H1 (cell line): ENCODE results near the gene AADAC. TPM values are rescaled to one million over a fixed set of nuclear protein-coding genes. Genes with fewer than 3 reads are reported as not detected.

ENCODE experiments used
- CTCF ChIA-PET: fragments of 300-600 bp; sonication (Branson Sonifier 250); formaldehyde crosslinking; loops from one replicate; lab custom pipeline; 2021; ENCODE audit not compliant: partially characterized antibody; lab: Charles Lee
- POLR2A ChIA-PET: fragments of 300-600 bp; sonication (Branson Sonifier 250); formaldehyde crosslinking; loops from one replicate; lab custom pipeline; 2021; ENCODE audit warnings: inconsistent platforms; ENCODE audit not compliant: partially characterized antibody; lab: Charles Lee
- DNase-seq, 2 experiments: peaks; one replicate each; pipeline versions ENCODE4 v3.0.0 to v3.0.0-alpha.2; 2010 to 2022; ENCODE audit warnings: low spot score in 2 of 2, low read depth in 1 of 2, mixed read lengths in 1 of 2
- FAIRE-seq: peaks from 2 replicates; lab custom pipeline; 2011; peaks lifted over from hg19 to GRCh38; lab: Jason Lieb, UNC
- H2AFZ ChIP-seq: 2 replicates; pipeline ENCODE4 v1.8.1; 2012; ENCODE audit warnings: low read length, inconsistent platforms
- H2AK5ac ChIP-seq: 2 replicates; pipeline ENCODE4 v1.6.1; 2013; ENCODE audit warnings: low read depth, low read length
- H2BK120ac ChIP-seq: replicated peaks from 2 replicates; pipeline ENCODE3; 2013; ENCODE audit warnings: low read depth, low read length, inconsistent platforms
- H2BK12ac ChIP-seq: 2 replicates; pipeline ENCODE4 v1.6.1; 2013; ENCODE audit warnings: low read depth, low read length
- H2BK15ac ChIP-seq: 2 replicates; pipeline ENCODE4 v1.6.1; 2013; ENCODE audit warnings: low read length
- H2BK20ac ChIP-seq: 2 replicates; pipeline ENCODE4 v1.6.1; 2013; ENCODE audit warnings: low read length
- H2BK5ac ChIP-seq: 2 replicates; pipeline ENCODE4 v1.6.1; 2013; ENCODE audit warnings: low read depth, low read length
- H3K14ac ChIP-seq: 2 replicates; pipeline ENCODE4 v1.6.1; 2013; ENCODE audit warnings: inconsistent platforms; ENCODE audit not compliant: insufficient read length
- H3K18ac ChIP-seq: 2 replicates; pipeline ENCODE4 v1.6.1; 2013; ENCODE audit warnings: low read length; ENCODE audit errors: extremely low read depth
- H3K23ac ChIP-seq: 2 replicates; pipeline ENCODE4 v1.6.1; 2013; ENCODE audit warnings: inconsistent platforms; ENCODE audit not compliant: insufficient read length
- H3K23me2 ChIP-seq: 2 replicates; pipeline ENCODE4 v1.6.1; 2013; ENCODE audit warnings: low read depth, low read length
- H3K27ac ChIP-seq: 2 replicates; pipeline ENCODE4 v1.6.1; 2011; ENCODE audit warnings: low read depth, low read length, inconsistent platforms
- H3K27me3 ChIP-seq, 4 experiments: replicated peaks in 1 of 4; 1 replicate in 1 of 4; 2 replicates in 3 of 4; pipeline versions ENCODE4 v1.6.1 to v1.8.1; 2011 to 2013; ENCODE audit warnings: low read length in 3 of 4, mild to moderate bottlenecking in 3 of 4, inconsistent platforms in 2 of 4, mixed read lengths in 2 of 4, moderate library complexity in 1 of 4; ENCODE audit not compliant: control insufficient read depth in 3 of 4, insufficient read depth in 3 of 4; ENCODE audit errors: extremely low read depth in 1 of 4
- H3K36me3 ChIP-seq, 4 experiments: 2 replicates each; pipeline versions ENCODE4 v1.6.1 to v1.8.1; 2011 to 2013; ENCODE audit warnings: mild to moderate bottlenecking in 4 of 4, low read length in 3 of 4, moderate library complexity in 2 of 4, control low read depth in 1 of 4, inconsistent platforms in 1 of 4; ENCODE audit not compliant: insufficient read depth in 4 of 4, control insufficient read depth in 2 of 4
- H3K4ac ChIP-seq: replicated peaks from 2 replicates; pipeline ENCODE3; 2013; ENCODE audit warnings: low read length, low read depth, mixed read lengths, inconsistent platforms; ENCODE audit not compliant: insufficient read length
- H3K4me1 ChIP-seq, 4 experiments: replicated peaks in 1 of 4; 1 replicate in 1 of 4; 2 replicates in 3 of 4; pipeline versions ENCODE4 v1.6.1 to v1.8.1; 2011 to 2013; ENCODE audit warnings: low read length in 3 of 4, inconsistent platforms in 2 of 4, mixed read lengths in 1 of 4; ENCODE audit not compliant: insufficient read depth in 4 of 4, control insufficient read depth in 3 of 4
- H3K4me2 ChIP-seq, 2 experiments: 2 replicates each; pipeline versions ENCODE4 v1.6.1 to v1.8.1; 2011 to 2013; ENCODE audit warnings: low read depth in 2 of 2, low read length in 2 of 2, control low read depth in 1 of 2, inconsistent platforms in 1 of 2, mild to moderate bottlenecking in 1 of 2; ENCODE audit not compliant: insufficient read depth in 1 of 2
- H3K4me3 ChIP-seq, 4 experiments: fragments of 200-600, 300-600 bp in 1 of 4; sonication (generic), shearing (Covaris generic), sonication (Bioruptor Twin) in 1 of 4; 2 replicates each; pipeline versions ENCODE4 v1.5.1 to v1.8.1; 2011 to 2016; ENCODE audit warnings: low read length in 4 of 4, low read depth in 3 of 4, control low read depth in 2 of 4, inconsistent platforms in 2 of 4, mild to moderate bottlenecking in 2 of 4, mixed read lengths in 1 of 4, moderate library complexity in 1 of 4; ENCODE audit not compliant: insufficient read depth in 2 of 4; ENCODE audit errors: extremely low read depth in 1 of 4
- H3K56ac ChIP-seq: replicated peaks from 2 replicates; pipeline ENCODE3; 2013; ENCODE audit warnings: low read depth, mild to moderate bottlenecking, mixed read lengths, low read length, inconsistent platforms; ENCODE audit not compliant: insufficient read length
- H3K79me1 ChIP-seq: 2 replicates; pipeline ENCODE4 v1.6.1; 2013; ENCODE audit warnings: low read depth, low read length, control low read depth
- H3K79me2 ChIP-seq, 2 experiments: 2 replicates each; pipeline versions ENCODE4 v1.6.1 to v1.8.1; 2012 to 2013; ENCODE audit warnings: low read length in 2 of 2, mild to moderate bottlenecking in 2 of 2, inconsistent platforms in 1 of 2; ENCODE audit not compliant: insufficient read depth in 2 of 2, control insufficient read depth in 1 of 2
- H3K9ac ChIP-seq, 4 experiments: replicated peaks in 1 of 4; 1 replicate in 1 of 4; 2 replicates in 3 of 4; pipeline versions ENCODE4 v1.6.1 to v1.8.1; 2011 to 2013; ENCODE audit warnings: low read depth in 3 of 4, low read length in 3 of 4, control low read depth in 2 of 4, mild to moderate bottlenecking in 2 of 4, moderate library complexity in 2 of 4, inconsistent platforms in 1 of 4; ENCODE audit errors: extremely low read depth in 1 of 4
- H3K9me3 ChIP-seq, 2 experiments: 2 replicates each; pipeline versions ENCODE4 v1.6.1 to v1.8.1; 2012 to 2013; ENCODE audit warnings: mild to moderate bottlenecking in 2 of 2, moderate library complexity in 2 of 2, control low read depth in 1 of 2, inconsistent platforms in 1 of 2, low read depth in 1 of 2, low read length in 1 of 2, mixed read lengths in 1 of 2; ENCODE audit not compliant: insufficient read depth in 2 of 2
- H4K20me1 ChIP-seq, 2 experiments: replicated peaks in 1 of 2; 2 replicates each; pipeline versions ENCODE3 to v1.8.1; 2011 to 2013; ENCODE audit warnings: inconsistent platforms in 2 of 2, low read length in 2 of 2, mild to moderate bottlenecking in 1 of 2; ENCODE audit not compliant: insufficient read depth in 2 of 2, control insufficient read depth in 1 of 2
- H4K5ac ChIP-seq: 2 replicates; pipeline ENCODE4 v1.6.1; 2013; ENCODE audit warnings: low read length, low read depth, mixed read lengths, inconsistent platforms; ENCODE audit not compliant: insufficient read length
- H4K8ac ChIP-seq: 2 replicates; pipeline ENCODE4 v1.8.0; 2013; ENCODE audit warnings: mild to moderate bottlenecking, moderate library complexity, low read length, inconsistent platforms; ENCODE audit not compliant: insufficient read depth; ENCODE audit errors: extremely low read depth
- H4K91ac ChIP-seq: replicated peaks from 2 replicates; pipeline ENCODE3; 2013; ENCODE audit warnings: low read length, mixed read lengths, inconsistent platforms; ENCODE audit not compliant: insufficient read length
- CBX8 ChIP-seq: fragments of 300-800, 300-1000 bp; sonication (generic); IDR thresholded peaks from 2 replicates; pipeline ENCODE4 v1.7.1; 2016; ENCODE audit warnings: low read depth, low read length, borderline replicate concordance
- CHD1 ChIP-seq: IDR thresholded peaks from 2 replicates; pipeline ENCODE4 v1.6.1; 2012; ENCODE audit warnings: low read depth, low read length, improper control_type of control experiment
- RXRA ChIP-seq: IDR thresholded peaks from 2 replicates; pipeline ENCODE4 v1.6.1; 2011; ENCODE audit warnings: low read depth, mild to moderate bottlenecking, low read length, moderate library complexity; ENCODE audit not compliant: insufficient read depth
- ZNF274 ChIP-seq: IDR thresholded peaks from 2 replicates; pipeline ENCODE4 v1.7.0; 2012; ENCODE audit warnings: low read length, borderline replicate concordance; ENCODE audit errors: extremely low read depth
- WGBS, 2 experiments: shearing (Covaris generic) in 1 of 2; methylation state at CpG; one replicate each; pipeline versions ENCODE4 v1.1.6 to v1.1.7; 2013 to 2015; ENCODE audit warnings: low lambda C conversion rate in 2 of 2, mixed read lengths in 2 of 2, inconsistent platforms in 1 of 2, low coverage in 1 of 2, missing lambda C conversion rate in 1 of 2; ENCODE audit not compliant: insufficient replicate concordance in 2 of 2, insufficient coverage in 1 of 2, insufficient read length in 1 of 2; ENCODE audit errors: extremely low coverage in 1 of 2, missing lambda C conversion rate in 1 of 2; 5-methylcytosine and 5-hydroxymethylcytosine counted together
- polyA plus RNA-seq, 7 experiments: library from polyadenylated mRNA; depleted of rRNA in 3 of 7; stranded (reverse) in 5 of 7; unstranded in 2 of 7; fragments of >200 nt in 5 of 7; fragments of 200-250 nt in 2 of 7; gene quantifications; 1 replicate in 5 of 7; 2 replicates in 1 of 7; 4 replicates in 1 of 7; pipeline versions ENCODE4 v1.2.1 to v1.2.3, GENCODE V29; 2011 to 2013; ENCODE audit warnings: missing spikeins in 2 of 7, mixed read lengths in 2 of 7
- total RNA-seq: library from RNA; stranded (reverse); fragmentation: NEBNext Ultra II Directional; extraction: Animal tissue kit (Norgen Biotek cat#: 25700); gene quantifications from 2 replicates; pipeline ENCODE4 v1.2.1, GENCODE V29; 2021

The AADAC gene
- total and polyA plus RNA-seq, 2 of the 8 experiments (the other 6 are each of a cell fraction or from before 2014, with no cell fraction given): not detected

DNA sequence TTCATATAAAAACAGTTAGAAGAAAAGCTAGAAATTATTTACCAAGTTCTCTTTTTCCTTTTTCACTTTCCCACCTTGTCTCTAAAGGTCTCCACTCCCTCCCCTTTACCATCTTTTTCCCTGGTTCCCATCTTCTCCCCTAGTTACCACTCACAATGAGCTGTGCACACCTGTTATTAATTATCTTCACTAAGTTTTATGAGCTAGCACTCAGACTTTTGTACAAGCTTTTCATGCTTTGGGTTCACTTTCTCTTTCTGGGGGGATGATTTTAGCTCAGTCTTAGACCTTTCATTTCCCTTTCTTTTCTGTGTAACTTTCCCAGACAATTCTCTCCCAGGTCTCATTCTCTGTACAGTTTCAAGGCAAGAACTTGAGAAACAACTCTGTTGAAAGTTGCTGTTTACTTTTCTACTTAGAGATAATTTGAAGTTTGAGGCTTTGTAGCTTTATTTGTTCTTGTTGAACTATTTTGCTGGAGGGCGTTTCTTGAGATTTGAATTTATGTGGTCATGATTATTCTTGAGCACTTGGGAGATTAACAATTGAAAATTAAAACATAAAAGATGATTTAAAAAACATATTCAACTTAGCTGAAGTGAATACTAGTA lies 24.0 kb upstream of the AADAC start:
- ChIA-PET POLR2A (no interaction called here), CTCF (no interaction called here)
- no peak overlapping the region for H2BK12ac ChIP-seq
- no peak for FAIRE-seq
- no peaks in the 10 kb centered on the region for H3K27me3 ChIP-seq
- no peaks in the 10 kb centered on the region for H3K36me3 ChIP-seq
- H3K79me2 ChIP-seq: no peaks in the 10 kb centered on the region
- H4K8ac ChIP-seq: no peak overlapping the region
- no peak overlapping the region for H3K23ac ChIP-seq
- H3K23me2 ChIP-seq: no peaks in the 10 kb centered on the region
- H4K91ac ChIP-seq: no peak overlapping the region
- H2AK5ac ChIP-seq: no peak overlapping the region
- no peak overlapping the region for H3K18ac ChIP-seq
- TF ChIP-seq RXRA (no peak), CBX8 (no peak), ZNF274 (no peak), CHD1 (no peak)
- H4K20me1 ChIP-seq: no peaks in the 10 kb centered on the region
- H3K4ac ChIP-seq: no peak overlapping the region
- H3K4me1 ChIP-seq: no peaks in the 10 kb centered on the region
- no peak overlapping the region for H3K27ac ChIP-seq
- DNase-seq: no peak
- 73% methylated on average over 1 of the region's 1 CpG; no CpG with 5 or more reads in 1 of the 2 experiments for WGBS, 2 experiments
- no peaks in the 10 kb centered on the region for H3K79me1 ChIP-seq
- H3K9ac ChIP-seq: no peak overlapping the region
- H2BK5ac ChIP-seq: no peak overlapping the region
- H3K14ac ChIP-seq: no peak overlapping the region
- H2BK120ac ChIP-seq: no peak overlapping the region
- no peak overlapping the region for H3K56ac ChIP-seq
- H2BK20ac ChIP-seq: no peak overlapping the region
- no peak overlapping the region for H2AFZ ChIP-seq
- no peak overlapping the region for H2BK15ac ChIP-seq
- no peaks in the 10 kb centered on the region for H3K9me3 ChIP-seq
- H3K4me2 ChIP-seq: no peak overlapping the region
- no peak overlapping the region for H3K4me3 ChIP-seq
- no peak overlapping the region for H4K5ac ChIP-seq
